HG03097 (cell line): ENCODE data around the gene ANKH.

ENCODE experiments used
- ATAC-seq: cut with Tn5 transposase; IDR thresholded peaks from one replicate; pipeline ENCODE4 v1.9.1; 2021; ENCODE audit not compliant: unreplicated experiment, low FRiP score

The ANKH gene

GRCh38 chr5:14743601-14744295 lies 127.8 kb downstream of the ANKH start:
- no peak for ATAC-seq

GRCh38 chr5:14742498-14742897 lies 129.1 kb downstream of the ANKH start:
- ATAC-seq: no peak

GRCh38 chr5:14741801-14742440 lies 129.7 kb downstream of the ANKH start:
- no peak for ATAC-seq

GRCh38 chr5:14741131-14741530 lies 130.4 kb downstream of the ANKH start:
- ATAC-seq: no peak

- no peak for ATAC-seq
Observed at GRCh38 chr5:14739981-14740380, 131.6 kb downstream of the ANKH start.

GRCh38 chr5:14739538-14739937 lies 132.0 kb downstream of the ANKH start:
- ATAC-seq: no peak

- ATAC-seq: no peak
Observed at GRCh38 chr5:14738050-14738449, 133.5 kb downstream of the ANKH start.

GRCh38 chr5:14737291-14737690 lies 134.3 kb downstream of the ANKH start:
- no peak for ATAC-seq

- no peak for ATAC-seq
Observed at GRCh38 chr5:14735944-14736343, 135.6 kb downstream of the ANKH start.

- no peak for ATAC-seq
Observed at GRCh38 chr5:14734396-14734795, 137.2 kb downstream of the ANKH start.

- no peak for ATAC-seq
Observed at GRCh38 chr5:14733661-14734060, 137.9 kb downstream of the ANKH start.

GRCh38 chr5:14732991-14733390 lies 138.6 kb downstream of the ANKH start:
- no peak for ATAC-seq

GRCh38 chr5:14730881-14731280 lies 140.7 kb downstream of the ANKH start:
- no peak for ATAC-seq

GRCh38 chr5:14730466-14730865 lies 141.1 kb downstream of the ANKH start:
- ATAC-seq: no peak

GRCh38 chr5:14729448-14730385 lies 141.9 kb downstream of the ANKH start:
- ATAC-seq: no peak

- no peak for ATAC-seq
Observed at GRCh38 chr5:14728459-14728938, 143.1 kb downstream of the ANKH start.

GRCh38 chr5:14727928-14728458 lies 143.6 kb downstream of the ANKH start:
- no peak for ATAC-seq

GRCh38 chr5:14727428-14727865 lies 144.1 kb downstream of the ANKH start:
- ATAC-seq: no peak

- ATAC-seq: no peak
Observed at GRCh38 chr5:14726066-14726838, 145.3 kb downstream of the ANKH start.

- ATAC-seq: no peak
Observed at GRCh38 chr5:14724633-14725032, 146.9 kb downstream of the ANKH start.
